H9 (cell line): Measurements from ENCODE around the gene USP12. TPM values are rescaled to one million over a fixed set of nuclear protein-coding genes. Genes with fewer than 3 reads are reported as not detected.

Source experiments
- DNase-seq: peaks from one replicate; pipeline ENCODE4 v3.0.0-alpha.2; 2017
- H2AFZ ChIP-seq: one replicate; pipeline ENCODE4 v1.6.1; 2013; ENCODE audit warnings: mild to moderate bottlenecking, low read length, control low read depth, moderate library complexity
- H2AK5ac ChIP-seq: 2 replicates; pipeline ENCODE4 v1.6.1; 2013; ENCODE audit warnings: low read length, control low read depth, mixed read lengths; ENCODE audit not compliant: insufficient read length
- H2BK120ac ChIP-seq: one replicate; pipeline ENCODE4 v1.6.1; 2013; ENCODE audit warnings: low read depth, mild to moderate bottlenecking, low read length, control low read depth, inconsistent platforms; ENCODE audit not compliant: poor library complexity, severe bottlenecking
- H2BK12ac ChIP-seq: 2 replicates; pipeline ENCODE4 v1.6.1; 2013; ENCODE audit warnings: low read length, control low read depth, mixed read lengths, low read depth; ENCODE audit not compliant: insufficient read length
- H2BK15ac ChIP-seq: 2 replicates; pipeline ENCODE4 v1.6.1; 2013; ENCODE audit warnings: low read depth, low read length, control low read depth
- H2BK20ac ChIP-seq: one replicate; pipeline ENCODE4 v1.6.1; 2013; ENCODE audit warnings: low read depth, mild to moderate bottlenecking, low read length, control low read depth, inconsistent platforms; ENCODE audit not compliant: poor library complexity, severe bottlenecking
- H2BK5ac ChIP-seq: 2 replicates; pipeline ENCODE4 v1.6.1; 2013; ENCODE audit warnings: low read length, control low read depth, mixed read lengths; ENCODE audit not compliant: insufficient read length
- H3K14ac ChIP-seq: 2 replicates; pipeline ENCODE4 v1.6.1; 2013; ENCODE audit warnings: low read length, control low read depth; ENCODE audit not compliant: insufficient read depth
- H3K18ac ChIP-seq: 2 replicates; pipeline ENCODE4 v1.6.1; 2013; ENCODE audit warnings: low read depth, mild to moderate bottlenecking, mixed read lengths, low read length, control low read depth; ENCODE audit not compliant: insufficient read length
- H3K23ac ChIP-seq: 2 replicates; pipeline ENCODE4 v1.6.1; 2013; ENCODE audit warnings: low read length, control low read depth, mixed read lengths, low read depth; ENCODE audit not compliant: insufficient read length
- H3K23me2 ChIP-seq: 2 replicates; pipeline ENCODE4 v1.6.1; 2013; ENCODE audit warnings: low read depth, mild to moderate bottlenecking, mixed read lengths, low read length, control low read depth; ENCODE audit not compliant: insufficient read length, poor library complexity, severe bottlenecking
- H3K27ac ChIP-seq: 2 replicates; pipeline ENCODE4 v1.5.1; 2013; ENCODE audit warnings: low read length, control low read depth, mixed read lengths, low read depth; ENCODE audit not compliant: insufficient read length
- H3K27me3 ChIP-seq: 2 replicates; pipeline ENCODE4 v1.6.1; 2013; ENCODE audit warnings: low read length, control low read depth, inconsistent platforms; ENCODE audit not compliant: insufficient read depth
- H3K4ac ChIP-seq: 2 replicates; pipeline ENCODE4 v1.6.1; 2013; ENCODE audit warnings: low read depth, mild to moderate bottlenecking, control low read depth, inconsistent platforms, low read length, moderate library complexity
- H3K4me1 ChIP-seq: 2 replicates; pipeline ENCODE4 v1.6.1; 2013; ENCODE audit warnings: low read length, control low read depth, inconsistent platforms; ENCODE audit not compliant: insufficient read depth
- H3K4me2 ChIP-seq: 2 replicates; pipeline ENCODE4 v1.6.1; 2013; ENCODE audit warnings: low read length, control low read depth, mixed read lengths; ENCODE audit not compliant: insufficient read length, insufficient read depth
- H3K56ac ChIP-seq: 2 replicates; pipeline ENCODE4 v1.6.1; 2013; ENCODE audit warnings: low read depth, mild to moderate bottlenecking, mixed read lengths, low read length, control low read depth; ENCODE audit not compliant: insufficient read length
- H3K79me1 ChIP-seq: 2 replicates; pipeline ENCODE4 v1.6.1; 2013; ENCODE audit warnings: low read depth, mild to moderate bottlenecking, moderate library complexity, low read length, control low read depth, inconsistent platforms; ENCODE audit not compliant: insufficient read depth, poor library complexity, severe bottlenecking
- H3K79me2 ChIP-seq: 2 replicates; pipeline ENCODE4 v1.6.1; 2013; ENCODE audit warnings: low read length, control low read depth, inconsistent platforms; ENCODE audit not compliant: insufficient read depth
- H3K9ac ChIP-seq: 2 replicates; pipeline ENCODE4 v1.6.1; 2013; ENCODE audit warnings: low read length, control low read depth, mixed read lengths; ENCODE audit not compliant: insufficient read length; ENCODE audit errors: extremely low read depth
- H3K9me3 ChIP-seq: one replicate; pipeline ENCODE4 v1.6.1; 2013; ENCODE audit warnings: low read depth, low read length, inconsistent platforms; ENCODE audit not compliant: control insufficient read depth
- H3T11ph ChIP-seq: one replicate; pipeline ENCODE4 v1.6.1; 2013; ENCODE audit warnings: mild to moderate bottlenecking, low read length, control low read depth, inconsistent platforms
- H4K20me1 ChIP-seq: one replicate; pipeline ENCODE4 v1.6.1; 2013; ENCODE audit not compliant: control insufficient read depth, insufficient read length, insufficient read depth
- H4K5ac ChIP-seq: 2 replicates; pipeline ENCODE4 v1.6.1; 2013; ENCODE audit warnings: low read depth, mild to moderate bottlenecking, mixed read lengths, low read length, control low read depth; ENCODE audit not compliant: insufficient read length
- H4K8ac ChIP-seq: replicated peaks from 2 replicates; pipeline ENCODE4 v1.6.1; 2013; ENCODE audit warnings: low read length, control low read depth, mixed read lengths, low read depth; ENCODE audit not compliant: insufficient read length
- H4K91ac ChIP-seq: 2 replicates; pipeline ENCODE4 v1.6.1; 2013; ENCODE audit warnings: low read depth, mild to moderate bottlenecking, moderate library complexity, mixed read lengths, low read length, control low read depth; ENCODE audit not compliant: insufficient read length
- H3K27ac Mint-ChIP-seq, 3 experiments: 2 replicates in 2 of 3; 3 replicates in 1 of 3; pipeline ENCODE4 v1.8.0; 2020 to 2021; ENCODE audit warnings: mixed read lengths in 3 of 3, mild to moderate bottlenecking in 1 of 3, moderate library complexity in 1 of 3
- H3K27me3 Mint-ChIP-seq: 2 replicates; pipeline ENCODE4 v1.8.0; 2021; ENCODE audit warnings: low read depth, mild to moderate bottlenecking, moderate library complexity, mixed read lengths
- H3K36me3 Mint-ChIP-seq, 3 experiments: 2 replicates in 2 of 3; 3 replicates in 1 of 3; pipeline ENCODE4 v1.8.0; 2020 to 2021; ENCODE audit warnings: low read depth in 3 of 3, mixed read lengths in 3 of 3; ENCODE audit not compliant: insufficient read depth in 1 of 3
- H3K4me1 Mint-ChIP-seq, 2 experiments: 2 replicates each; pipeline ENCODE4 v1.8.0; 2020; ENCODE audit warnings: mixed read lengths in 2 of 2
- H3K4me3 Mint-ChIP-seq, 2 experiments: 2 replicates in 1 of 2; 3 replicates in 1 of 2; pipeline ENCODE4 v1.8.0; 2020 to 2021; ENCODE audit warnings: mild to moderate bottlenecking in 2 of 2, mixed read lengths in 2 of 2, moderate library complexity in 1 of 2
- H3K9me3 Mint-ChIP-seq, 2 experiments: 2 replicates in 1 of 2; 3 replicates in 1 of 2; pipeline ENCODE4 v1.8.0; 2020; ENCODE audit warnings: mild to moderate bottlenecking in 2 of 2, mixed read lengths in 2 of 2, moderate library complexity in 1 of 2
- CTCF ChIP-seq: fragments of 200-600 bp; sonication (generic); conservative IDR thresholded peaks from 3 replicates; pipeline ENCODE4 v1.8.0; 2021; ENCODE audit warnings: antibody characterized with exemption, mild to moderate bottlenecking
- WGBS: extraction: QIAGEN DNeasy Blood & Tissue Kit; methylation state at CpG from one replicate; pipeline ENCODE4 v1.1.7; 2013; ENCODE audit warnings: missing lambda C conversion rate, low lambda C conversion rate, mixed read lengths; ENCODE audit not compliant: insufficient read length; ENCODE audit errors: extremely low coverage; 5-methylcytosine and 5-hydroxymethylcytosine counted together
- total RNA-seq: library from RNA; stranded (reverse); gene quantifications from 2 replicates; pipeline ENCODE4 v1.2.1, GENCODE V29; 2021

USP12 gene
- total RNA-seq, 1 experiment from 2014 or later = 24.8 TPM

GRCh38 chr13:27117158-27117557, 54.5 kb downstream of the USP12 start:
- H3K4me1 ChIP-seq = peaks cover 9% of the 10 kb centered on the region
- no peaks in the 10 kb centered on the region for H3K23me2 ChIP-seq
- H3K4me1 Mint-ChIP-seq = peaks cover 30 to 33% of the 10 kb centered on the region in 2 experiments
- no peak overlapping the region for H3K27ac ChIP-seq
- no peak overlapping the region for H2AFZ ChIP-seq
- peaks cover under 1 to 2% of the 10 kb centered on the region in 2 experiments; a peak in 4 of 5 replicates for H3K9me3 Mint-ChIP-seq
- H3K4me2 ChIP-seq = no peak overlapping the region
- peaks cover 15% of the 10 kb centered on the region; the same call in 1 of the 2 replicates for H3K79me2 ChIP-seq
- no peaks in the 10 kb centered on the region for H3K9me3 ChIP-seq
- DNase-seq = no peak
- H4K91ac ChIP-seq = no peak overlapping the region
- no peak overlapping the region for H4K5ac ChIP-seq
- H3K56ac ChIP-seq = no peak overlapping the region
- no peak for TF ChIP-seq CTCF
- H2BK20ac ChIP-seq = no peak overlapping the region
- H3K4ac ChIP-seq = no peak overlapping the region
- H3K14ac ChIP-seq = no peak overlapping the region
- no peaks in the 10 kb centered on the region for H3K79me1 ChIP-seq
- H4K20me1 ChIP-seq = no peaks in the 10 kb centered on the region
- H3K9ac ChIP-seq = no peak overlapping the region
- no CpG with 5 or more reads among the region's 1 CpG for WGBS
- no peak overlapping the region for H2BK15ac ChIP-seq
- no peaks in the 10 kb centered on the region for H3K27me3 Mint-ChIP-seq
- H3T11ph ChIP-seq = no peak overlapping the region
- H3K23ac ChIP-seq = no peak overlapping the region
- no peak overlapping the region for H3K4me3 Mint-ChIP-seq
- H2BK5ac ChIP-seq = no peak overlapping the region
- H3K18ac ChIP-seq = no peak overlapping the region
- H3K27ac Mint-ChIP-seq = no peak overlapping the region
- no peak overlapping the region for H2BK120ac ChIP-seq
- H4K8ac ChIP-seq = no peak overlapping the region
- peaks cover 2 to 22% (median 9%) of the 10 kb centered on the region in 3 experiments; a peak in 6 of 7 replicates for H3K36me3 Mint-ChIP-seq
- H3K27me3 ChIP-seq = no peaks in the 10 kb centered on the region
- H2BK12ac ChIP-seq = no peak overlapping the region
- no peak overlapping the region for H2AK5ac ChIP-seq
